Measurements from ENCODE around the gene TNFRSF21. TPM values are rescaled to one million over a fixed set of nuclear protein-coding genes. Genes with fewer than 3 reads are reported as not detected.

Gene TNFRSF21
- total and polyA plus RNA-seq, 2 of the 8 experiments (the other 6 are each of a cell fraction or from before 2014, with no cell fraction given): 16.4 to 52.7 TPM

GRCh38 chr6:47301441-47301840 lies 8.3 kb downstream of the TNFRSF21 start (continued):
- no peak for TF ChIP-seq RAD21 (IDR thresholded peaks at IDR 0.05 in 1 of 2, conservative IDR thresholded peaks at IDR 0.05 in 1 of 2; ENCODE audit: low read depth in 2 of 2, low read length in 2 of 2)
- no peak for TF ChIP-seq CTBP2 (IDR thresholded peaks at IDR 0.05; ENCODE audit: borderline replicate concordance, insufficient read depth, insufficient read length, low read length)
- TF ChIP-seq POLR2AphosphoS5 (IDR thresholded peaks at IDR 0.05; ENCODE audit: low read depth, low read length): no peak
- no peak for TF ChIP-seq TBP (IDR thresholded peaks at IDR 0.05; ENCODE audit: low read depth, low read length)
